GM12892 (cell line): ENCODE results near the gene ATP10A.

Experiments
- POLR2A ChIP-seq: IDR thresholded peaks from 2 replicates; pipeline ENCODE4 v1.6.1; 2011; ENCODE audit warnings: low read depth, low read length, control low read depth
- POLR2AphosphoS5 ChIP-seq: IDR thresholded peaks from 2 replicates; pipeline ENCODE4 v1.6.1; 2011; ENCODE audit warnings: low read depth, low read length, control low read depth

GRCh38 chr15:25848325-25848724 is 14.8 kb downstream of the ATP10A start:
- TF ChIP-seq POLR2A = no peak
- TF ChIP-seq POLR2AphosphoS5 = no peak
